ENCODE data around the gene OR52E4.

OR52E4 gene

GRCh38 chr11:5931061-5931460 lies 50.6 kb downstream of the OR52E4 start (continued):
- TF ChIP-seq ARNTL (CRISPR knock-in tag; IDR thresholded peaks at IDR 0.05; ENCODE audit: borderline replicate concordance, low read depth) (no peak), ZC3H10 (CRISPR knock-in tag; IDR thresholded peaks at IDR 0.05) (no peak), CSDC2 (CRISPR knock-in tag; IDR thresholded peaks at IDR 0.05) (no peak), SNAI2 (CRISPR knock-in tag; IDR thresholded peaks at IDR 0.05) (no peak), BACH2 (CRISPR knock-in tag; IDR thresholded peaks at IDR 0.05; ENCODE audit: borderline replicate concordance) (no peak), CSRNP3 (CRISPR knock-in tag; IDR thresholded peaks at IDR 0.05) (no peak), ZFP3 (CRISPR knock-in tag; IDR thresholded peaks at IDR 0.05) (no peak)

DNA sequence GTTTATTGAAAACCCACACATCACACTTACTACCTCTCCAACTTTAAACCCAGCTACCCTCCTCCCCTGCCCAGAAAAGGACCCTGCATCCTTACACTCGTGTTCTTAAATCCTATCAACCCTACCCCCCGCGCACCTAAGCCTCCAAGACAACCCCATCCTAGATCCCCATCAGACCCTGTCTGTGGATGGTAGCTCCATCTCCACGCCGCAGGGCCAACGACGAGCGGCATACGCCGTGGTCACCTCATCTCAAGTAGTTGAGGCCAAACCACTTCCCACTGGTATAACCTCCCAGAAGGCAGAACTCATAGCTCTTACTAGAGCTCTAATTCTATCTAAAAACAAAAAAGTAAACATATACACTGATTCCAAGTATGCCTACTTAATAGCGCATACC lies 52.2 kb downstream of the OR52E4 start:
- ATAC-seq = no peak
- TF ChIP-seq TOX (CRISPR knock-in tag; IDR thresholded peaks at IDR 0.05; ENCODE audit: borderline replicate concordance) = no peak
- TF ChIP-seq, protein P1, sequence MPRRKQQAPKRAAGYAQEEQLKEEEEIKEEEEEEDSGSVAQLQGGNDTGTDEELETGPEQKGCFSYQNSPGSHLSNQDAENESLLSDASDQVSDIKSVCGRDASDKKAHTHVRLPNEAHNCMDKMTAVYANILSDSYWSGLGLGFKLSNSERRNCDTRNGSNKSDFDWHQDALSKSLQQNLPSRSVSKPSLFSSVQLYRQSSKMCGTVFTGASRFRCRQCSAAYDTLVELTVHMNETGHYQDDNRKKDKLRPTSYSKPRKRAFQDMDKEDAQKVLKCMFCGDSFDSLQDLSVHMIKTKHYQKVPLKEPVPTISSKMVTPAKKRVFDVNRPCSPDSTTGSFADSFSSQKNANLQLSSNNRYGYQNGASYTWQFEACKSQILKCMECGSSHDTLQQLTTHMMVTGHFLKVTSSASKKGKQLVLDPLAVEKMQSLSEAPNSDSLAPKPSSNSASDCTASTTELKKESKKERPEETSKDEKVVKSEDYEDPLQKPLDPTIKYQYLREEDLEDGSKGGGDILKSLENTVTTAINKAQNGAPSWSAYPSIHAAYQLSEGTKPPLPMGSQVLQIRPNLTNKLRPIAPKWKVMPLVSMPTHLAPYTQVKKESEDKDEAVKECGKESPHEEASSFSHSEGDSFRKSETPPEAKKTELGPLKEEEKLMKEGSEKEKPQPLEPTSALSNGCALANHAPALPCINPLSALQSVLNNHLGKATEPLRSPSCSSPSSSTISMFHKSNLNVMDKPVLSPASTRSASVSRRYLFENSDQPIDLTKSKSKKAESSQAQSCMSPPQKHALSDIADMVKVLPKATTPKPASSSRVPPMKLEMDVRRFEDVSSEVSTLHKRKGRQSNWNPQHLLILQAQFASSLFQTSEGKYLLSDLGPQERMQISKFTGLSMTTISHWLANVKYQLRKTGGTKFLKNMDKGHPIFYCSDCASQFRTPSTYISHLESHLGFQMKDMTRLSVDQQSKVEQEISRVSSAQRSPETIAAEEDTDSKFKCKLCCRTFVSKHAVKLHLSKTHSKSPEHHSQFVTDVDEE (CRISPR knock-in tag; IDR thresholded peaks at IDR 0.05) = no peak
- no peak for TF ChIP-seq POU6F1 (CRISPR knock-in tag; IDR thresholded peaks at IDR 0.05; ENCODE audit: borderline replicate concordance, low read depth)
- TF ChIP-seq OSR1 (CRISPR knock-in tag; IDR thresholded peaks at IDR 0.05) = no peak
- TF ChIP-seq PPARA (CRISPR knock-in tag; IDR thresholded peaks at IDR 0.05; ENCODE audit: borderline replicate concordance) = no peak
- no peak for TF ChIP-seq ZNF70 (CRISPR knock-in tag; IDR thresholded peaks at IDR 0.05)
- TF ChIP-seq ZFP30 (CRISPR knock-in tag; IDR thresholded peaks at IDR 0.05) = no peak
- TF ChIP-seq TCF4 (CRISPR knock-in tag; IDR thresholded peaks at IDR 0.05; ENCODE audit: borderline replicate concordance) = no peak
- no peak for TF ChIP-seq CSRNP3 (CRISPR knock-in tag; IDR thresholded peaks at IDR 0.05)
- no peak for TF ChIP-seq CSDC2 (CRISPR knock-in tag; IDR thresholded peaks at IDR 0.05)
- no peak for TF ChIP-seq ISL1 (CRISPR knock-in tag; IDR thresholded peaks at IDR 0.05)

GRCh38 chr11:5933116-5933515 lies 52.7 kb downstream of the OR52E4 start:
- no peak for ATAC-seq

More at GRCh38 chr11:5933116-5933515, 52.7 kb downstream of the OR52E4 start:
- TF ChIP-seq POU6F1 (CRISPR knock-in tag; IDR thresholded peaks at IDR 0.05; ENCODE audit: borderline replicate concordance, low read depth) (no peak), CSDC2 (CRISPR knock-in tag; IDR thresholded peaks at IDR 0.05) (no peak), ISL1 (CRISPR knock-in tag; IDR thresholded peaks at IDR 0.05) (no peak), TOX (CRISPR knock-in tag; IDR thresholded peaks at IDR 0.05; ENCODE audit: borderline replicate concordance) (no peak)

Data from SK-N-SH treated with all-trans-retinoic acid at 6 μM for 48 hours (cell line).